HEK293T (cell line): ENCODE measurements around the gene C5orf24.
A peak's percentile ranks its signal among the peaks of the same experiment; 100 is the strongest.

ENCODE experiments used
- CTCF ChIA-PET: fragments of 350-600 bp; formaldehyde crosslinking; extraction: SDS; loops from one replicate; lab custom pipeline; 2021; ENCODE audit warnings: antibody characterized with exemption, inconsistent platforms; lab: Yijun Ruan, JAX
- POLR2A ChIA-PET: fragments of 350-600 bp; formaldehyde crosslinking; extraction: SDS; loops from one replicate; lab custom pipeline; 2020; ENCODE audit warnings: antibody characterized with exemption, inconsistent platforms; lab: Yijun Ruan, JAX
- DNase-seq: peaks from one replicate; pipeline ENCODE4 v3.0.0; 2012; ENCODE audit warnings: mixed read lengths; ENCODE audit errors: extremely low spot score
- ARNT ChIP-seq: fragments of 450-650 bp; IDR thresholded peaks from 2 replicates; pipeline ENCODE4 v1.6.1; 2017; ENCODE audit warnings: mild to moderate bottlenecking
- BHLHE40 ChIP-seq: fragments of 450-650 bp; IDR thresholded peaks from 2 replicates; pipeline ENCODE4 v1.6.1; 2016; ENCODE audit warnings: mild to moderate bottlenecking, moderate library complexity, borderline replicate concordance
- CTBP1 ChIP-seq: fragments of 450-650 bp; IDR thresholded peaks from 2 replicates; pipeline ENCODE4 v1.6.1; 2016; ENCODE audit warnings: borderline replicate concordance
- ELF4 ChIP-seq: fragments of 450-650 bp; IDR thresholded peaks from 2 replicates; pipeline ENCODE4 v1.6.1; 2017; ENCODE audit warnings: antibody characterized with exemption
- FOXA1 ChIP-seq: fragments of 450-650 bp; IDR thresholded peaks from 2 replicates; pipeline ENCODE4 v1.6.1; 2016; ENCODE audit warnings: mild to moderate bottlenecking
- FOXK2 ChIP-seq: fragments of 450-650 bp; IDR thresholded peaks from 2 replicates; pipeline ENCODE4 v1.6.1; 2016; ENCODE audit warnings: mild to moderate bottlenecking
- FOXM1 ChIP-seq: fragments of 450-650 bp; IDR thresholded peaks from 2 replicates; pipeline ENCODE4 v1.6.1; 2017; ENCODE audit warnings: mild to moderate bottlenecking, borderline replicate concordance
- HDGF ChIP-seq: fragments of 450-650 bp; IDR thresholded peaks from 2 replicates; pipeline ENCODE4 v1.6.1; 2017; ENCODE audit warnings: antibody characterized with exemption, borderline replicate concordance
- L3MBTL2 ChIP-seq: fragments of 450-650 bp; conservative IDR thresholded peaks from 2 replicates; pipeline ENCODE4 v1.6.1; 2016; ENCODE audit warnings: mild to moderate bottlenecking
- LEF1 ChIP-seq: fragments of 450-650 bp; IDR thresholded peaks from 2 replicates; pipeline ENCODE4 v1.6.1; 2017; ENCODE audit warnings: mild to moderate bottlenecking, borderline replicate concordance
- NFRKB ChIP-seq: fragments of 450-650 bp; IDR thresholded peaks from 2 replicates; pipeline ENCODE4 v1.6.1; 2016; ENCODE audit warnings: mild to moderate bottlenecking, moderate library complexity
- PKNOX1 ChIP-seq: fragments of 450-650 bp; IDR thresholded peaks from 2 replicates; pipeline ENCODE4 v1.6.1; 2016
- SP1 ChIP-seq: fragments of 450-650 bp; IDR thresholded peaks from 2 replicates; pipeline ENCODE4 v1.6.1; 2017
- SUZ12 ChIP-seq: fragments of 450-650 bp; IDR thresholded peaks from 2 replicates; pipeline ENCODE4 v1.6.1; 2016; ENCODE audit warnings: mild to moderate bottlenecking
- TARDBP ChIP-seq: fragments of 450-650 bp; IDR thresholded peaks from 2 replicates; pipeline ENCODE4 v1.6.1; 2016
- ZNF384 ChIP-seq: fragments of 450-650 bp; IDR thresholded peaks from 2 replicates; pipeline ENCODE4 v1.6.1; 2016

The C5orf24 gene

GRCh38 chr5:134845852-134846640 lies at the start of gene C5orf24:
TSS of gene C5orf24 (plus strand) at chr5:134845968. CDS start at chr5:134854901, 8,933 bp downstream.
- TF ChIP-seq ARNT (peak; percentile 83), FOXA1 (no peak), ZNF384 (no peak), TARDBP (peak; percentile 90), SP1 (no peak), L3MBTL2 (no peak)
- ChIA-PET POLR2A (interaction anchor here (0.6 to 1.9 kb wide), 23 partner anchors 9 to 418 kb away, joined by 3 to 23 read pairs (median 4); partner anchors contain the start of genes CAMLG, DDX46, PCBD2 and SEC24A), CTCF (interaction anchor here (0.7 kb wide), 1 partner anchor 547 kb away, joined by 3 read pairs; no protein-coding TSS in a partner anchor)
- peak; percentile 91 for DNase-seq

- TF ChIP-seq ZNF384 (no peak), SUZ12 (no peak), NFRKB (no peak), FOXK2 (no peak), SP1 (no peak), TARDBP (no peak), ARNT (no peak), FOXM1 (no peak), LEF1 (no peak)
- ChIA-PET CTCF (no interaction called here), POLR2A (interaction anchor here (0.6 kb wide), 1 partner anchor 43 kb away, joined by 3 read pairs; no protein-coding TSS in a partner anchor)
- no peak for DNase-seq
Measured at GRCh38 chr5:134798468-134798867, 47.3 kb upstream of the C5orf24 start.

- no peak for DNase-seq
- CTCF ChIA-PET: no interaction called here
- POLR2A ChIA-PET: no interaction called here
- no peak for TF ChIP-seq ARNT
- TF ChIP-seq FOXA1: no peak
- no peak for TF ChIP-seq FOXM1
- no peak for TF ChIP-seq CTBP1
- TF ChIP-seq FOXK2: no peak
- TF ChIP-seq PKNOX1: no peak
- no peak for TF ChIP-seq LEF1
- no peak for TF ChIP-seq HDGF
- no peak for TF ChIP-seq L3MBTL2
- TF ChIP-seq ZNF384: no peak
- no peak for TF ChIP-seq NFRKB
Measured at GRCh38 chr5:134803821-134804220, 41.9 kb upstream of the C5orf24 start.

- ChIA-PET CTCF (no interaction called here), POLR2A (interaction anchor here (0.6 kb wide), 1 partner anchor 23 kb away, joined by 3 read pairs; no protein-coding TSS in a partner anchor)
- TF ChIP-seq CTBP1 (no peak), ZNF384 (no peak), SP1 (no peak), FOXM1 (no peak), TARDBP (no peak), FOXA1 (no peak), FOXK2 (no peak), PKNOX1 (no peak), ELF4 (no peak), SUZ12 (no peak), HDGF (no peak), NFRKB (no peak), BHLHE40 (no peak), LEF1 (no peak), ARNT (no peak), L3MBTL2 (no peak)
- DNase-seq: no peak
Measured at GRCh38 chr5:134813407-134813806, 32.4 kb upstream of the C5orf24 start.

GRCh38 chr5:134813827-134814226 lies 31.9 kb upstream of the C5orf24 start:
- ChIA-PET CTCF (no interaction called here), POLR2A (interaction anchor here (0.6 kb wide), 1 partner anchor 23 kb away, joined by 3 read pairs; no protein-coding TSS in a partner anchor)
- TF ChIP-seq ELF4 (no peak), HDGF (no peak), LEF1 (no peak), SP1 (no peak), L3MBTL2 (no peak), FOXK2 (no peak), PKNOX1 (no peak), NFRKB (no peak), ZNF384 (no peak), TARDBP (no peak), ARNT (no peak), FOXM1 (no peak), CTBP1 (no peak), FOXA1 (no peak)

More at GRCh38 chr5:134813827-134814226, 31.9 kb upstream of the C5orf24 start:
- no peak for DNase-seq
